ENCODE data around the gene SERPINB8.

- TF ChIP-seq CTCF (IDR thresholded peaks at IDR 0.05), result no peak
- no peak for TF ChIP-seq EP300 (IDR thresholded peaks at IDR 0.05)
- no peak for TF ChIP-seq POLR2A (IDR thresholded peaks at IDR 0.05)
- no peak for TF ChIP-seq POLR2AphosphoS5 (IDR thresholded peaks at IDR 0.05)
These were observed 61.5 kb downstream of the SERPINB8 start for GRCh38 chr18:64031411-64031810.
